ENCODE data around the gene MED16.

MED16 gene

GRCh38 chr19:871446-872265 lies 21.3 kb downstream of the MED16 start:
- no peak for TF ChIP-seq CTCF (conservative IDR thresholded peaks at IDR 0.05; ENCODE audit: low read depth)
- peak; percentile 51 for DNase-seq (ENCODE audit: low spot score)
- POLR2A ChIA-PET (ENCODE audit: low non-redundant PET): interaction anchor here (0.6 kb wide), 1 partner anchor 39 kb away, joined by 3 read pairs; no protein-coding TSS in a partner anchor
- CTCF ChIA-PET: interaction anchor here (0.6 to 1.1 kb wide), 2 partner anchors 8 to 384 kb away, joined by 3 to 4 read pairs; no protein-coding TSS in a partner anchor
- H3K27ac ChIP-seq: peak overlapping the region; percentile 100

GRCh38 chr19:870963-871401 lies 22.0 kb downstream of the MED16 start:
- no peak for TF ChIP-seq CTCF (conservative IDR thresholded peaks at IDR 0.05; ENCODE audit: low read depth)
- DNase-seq (ENCODE audit: low spot score): no peak
- peak overlapping the region; percentile 100 for H3K27ac ChIP-seq
- POLR2A ChIA-PET (ENCODE audit: low non-redundant PET): interaction anchor here (0.6 kb wide), 1 partner anchor 39 kb away, joined by 3 read pairs; no protein-coding TSS in a partner anchor
- CTCF ChIA-PET: no interaction called here

- ChIA-PET POLR2A (ENCODE audit: low non-redundant PET) (no interaction called here), CTCF (no interaction called here)
- peak overlapping the region; percentile 92 for H3K27ac ChIP-seq
- no peak for TF ChIP-seq CTCF (conservative IDR thresholded peaks at IDR 0.05; ENCODE audit: low read depth)
- no peak for DNase-seq (ENCODE audit: low spot score)
Measured at GRCh38 chr19:870314-870713, 22.7 kb downstream of the MED16 start.

- H3K27ac ChIP-seq: peak overlapping the region; percentile 92
- ChIA-PET POLR2A (ENCODE audit: low non-redundant PET) (no interaction called here), CTCF (no interaction called here)
- peak; percentile 69 for DNase-seq (ENCODE audit: low spot score)
- TF ChIP-seq CTCF (conservative IDR thresholded peaks at IDR 0.05; ENCODE audit: low read depth): no peak
Measured at GRCh38 chr19:869245-870177, 23.5 kb downstream of the MED16 start.

GRCh38 chr19:868458-869244 lies 24.3 kb downstream of the MED16 start:
- CTCF ChIA-PET: no interaction called here
- TF ChIP-seq CTCF (conservative IDR thresholded peaks at IDR 0.05; ENCODE audit: low read depth): no peak

More at GRCh38 chr19:868458-869244, 24.3 kb downstream of the MED16 start:
- H3K27ac ChIP-seq: peak overlapping the region; percentile 92
- no peak for DNase-seq (ENCODE audit: low spot score)
- POLR2A ChIA-PET (ENCODE audit: low non-redundant PET): no interaction called here
